Islet precursor cell (in vitro differentiated cells): Measurements from ENCODE around the gene RREB1.

Experiments
- DNase-seq: peaks from one replicate; pipeline ENCODE4 v3.0.0-alpha.2; 2018

RREB1 gene

GRCh38 chr6:7127680-7128079, 19.9 kb downstream of the RREB1 start:
- DNase-seq: no peak

- peak; percentile 51 for DNase-seq
These were observed 21.6 kb downstream of the RREB1 start for GRCh38 chr6:7129360-7129759.

- peak; percentile 29 for DNase-seq
These were observed 22.2 kb downstream of the RREB1 start for GRCh38 chr6:7129784-7130569.

GRCh38 chr6:7131390-7131789, 23.6 kb downstream of the RREB1 start:
- DNase-seq: no peak

GRCh38 chr6:7132398-7133035, 24.8 kb downstream of the RREB1 start:
- DNase-seq: peak; percentile 29

GRCh38 chr6:7134999-7135745, 27.4 kb downstream of the RREB1 start:
- DNase-seq: no peak

GRCh38 chr6:7135755-7136154, 28.0 kb downstream of the RREB1 start:
- DNase-seq: no peak

GRCh38 chr6:7136859-7137334, 29.1 kb downstream of the RREB1 start:
- no peak for DNase-seq

GRCh38 chr6:7137335-7138045, 29.7 kb downstream of the RREB1 start:
- peak; percentile 73 for DNase-seq

GRCh38 chr6:7138046-7138531, 30.3 kb downstream of the RREB1 start:
- DNase-seq: no peak

GRCh38 chr6:7138921-7139358, 31.2 kb downstream of the RREB1 start:
- DNase-seq: peak; percentile 71

GRCh38 chr6:7139835-7140470, 32.2 kb downstream of the RREB1 start:
- no peak for DNase-seq

- peak; percentile 96 for DNase-seq
These were observed 33.0 kb downstream of the RREB1 start for GRCh38 chr6:7140631-7141378.

- no peak for DNase-seq
These were observed 34.6 kb downstream of the RREB1 start for GRCh38 chr6:7142228-7142801.

GRCh38 chr6:7142918-7143475, 35.2 kb downstream of the RREB1 start:
- no peak for DNase-seq

- peak; percentile 63 for DNase-seq
These were observed 35.8 kb downstream of the RREB1 start for GRCh38 chr6:7143476-7143974.

- DNase-seq: peak; percentile 30
These were observed 37.3 kb downstream of the RREB1 start for GRCh38 chr6:7144872-7145584.

- DNase-seq: no peak
These were observed 37.8 kb downstream of the RREB1 start for GRCh38 chr6:7145585-7145884.

- peak; percentile 83 for DNase-seq
These were observed 38.4 kb downstream of the RREB1 start for GRCh38 chr6:7145885-7146828.
